CD4-positive, alpha-beta memory T cell (primary cell): ENCODE data around the gene SCCPDH. TPM values are rescaled to one million over a fixed set of nuclear protein-coding genes. Genes with fewer than 3 reads are reported as not detected.

Experiments used
- CTCF ChIA-PET: fragments of 350-600 bp; sonication (Branson Sonifier 250); formaldehyde crosslinking; loops from one replicate; lab custom pipeline; 2021; ENCODE audit warnings: inconsistent platforms; ENCODE audit not compliant: partially characterized antibody; lab: Charles Lee
- POLR2A ChIA-PET: fragments of 350-600 bp; sonication (Branson Sonifier 250); formaldehyde crosslinking; loops from one replicate; lab custom pipeline; 2021; ENCODE audit not compliant: partially characterized antibody; lab: Charles Lee
- DNase-seq, 5 donors: peaks; one replicate each; pipeline versions ENCODE4 v3.0.0 to v3.0.0-alpha.2; 2020 to 2022; ENCODE audit warnings: mixed read lengths in 1 of 5
- H3K27ac ChIP-seq: one replicate; pipeline ENCODE4 v1.7.0; 2013; ENCODE audit warnings: low read depth, low read length
- H3K27me3 ChIP-seq: 2 replicates; pipeline ENCODE4 v1.7.0; 2013; ENCODE audit warnings: mild to moderate bottlenecking, low read length, moderate library complexity; ENCODE audit not compliant: insufficient read depth
- H3K36me3 ChIP-seq: 2 replicates; pipeline ENCODE4 v1.7.0; 2013; ENCODE audit warnings: mild to moderate bottlenecking, low read length, moderate library complexity; ENCODE audit not compliant: insufficient read depth
- H3K4me1 ChIP-seq: 2 replicates; pipeline ENCODE4 v1.7.0; 2013; ENCODE audit warnings: mild to moderate bottlenecking, low read length, moderate library complexity; ENCODE audit not compliant: insufficient read depth
- H3K4me3 ChIP-seq, 2 donors: one replicate each; pipeline ENCODE4 v1.7.0; 2013; ENCODE audit warnings: low read length in 2 of 2, mild to moderate bottlenecking in 1 of 2
- H3K9me3 ChIP-seq, 2 donors: one replicate each; pipeline ENCODE4 v1.7.0; 2013; ENCODE audit warnings: low read length in 2 of 2, control low read depth in 1 of 2; ENCODE audit not compliant: control insufficient read depth in 1 of 2
- H3K27ac Mint-ChIP-seq, 7 donors: one replicate each; pipeline ENCODE4 v1.8.0; 2020 to 2021; ENCODE audit warnings: mixed read lengths in 7 of 7, mild to moderate bottlenecking in 6 of 7, inconsistent platforms in 3 of 7, moderate library complexity in 3 of 7
- H3K27me3 Mint-ChIP-seq, 2 donors: one replicate each; pipeline ENCODE4 v1.8.0; 2020 to 2021; ENCODE audit warnings: mixed read lengths in 2 of 2
- H3K36me3 Mint-ChIP-seq, 2 donors: one replicate each; pipeline ENCODE4 v1.8.0; 2020 to 2021; ENCODE audit warnings: mixed read lengths in 2 of 2, inconsistent platforms in 1 of 2, mild to moderate bottlenecking in 1 of 2
- H3K4me1 Mint-ChIP-seq, 4 donors: one replicate each; pipeline ENCODE4 v1.8.0; 2020 to 2021; ENCODE audit warnings: mixed read lengths in 4 of 4, mild to moderate bottlenecking in 1 of 4
- H3K4me3 Mint-ChIP-seq, 8 donors: one replicate each; pipeline ENCODE4 v1.8.0; 2020 to 2021; ENCODE audit warnings: mixed read lengths in 8 of 8, mild to moderate bottlenecking in 7 of 8, moderate library complexity in 6 of 8, inconsistent platforms in 3 of 8
- H3K9me3 Mint-ChIP-seq, 8 donors: one replicate each; pipeline ENCODE4 v1.8.0; 2020 to 2021; ENCODE audit warnings: mixed read lengths in 8 of 8, mild to moderate bottlenecking in 5 of 8, inconsistent platforms in 3 of 8, moderate library complexity in 1 of 8
- intact Hi-C: fragments of 100-400 bp; cut with micrococcal nuclease; formaldehyde crosslinking; loops from one replicate; pipeline ENCODE4 v1.15.1; 2023
- polyA plus RNA-seq, 2 donors: library from polyadenylated mRNA; unstranded; fragments of 300-500 nt; fragmentation: Illumina TruSeq; gene quantifications; one replicate each; pipeline ENCODE4 v1.2.3, GENCODE V29; 2021
- total RNA-seq, 2 experiments: library from RNA; stranded (reverse); gene quantifications; one replicate each; pipeline ENCODE4 v1.2.3, GENCODE V29; 2021

The SCCPDH gene
- total and polyA plus RNA-seq, 4 experiments from 2014 or later, result 2.4 to 4.8 (median 3.2) TPM

- Histone ChIP-seq H3K9me3 (no peaks in the 10 kb centered on the region), H3K4me1 (no peaks in the 10 kb centered on the region), H3K4me3 (no peak overlapping the region), H3K36me3 (no peaks in the 10 kb centered on the region), H3K27ac (no peak overlapping the region), H3K27me3 (no peaks in the 10 kb centered on the region)
- H3K9me3 Mint-ChIP-seq, result no peaks in the 10 kb centered on the region
- intact Hi-C loops, result no loop called here
- peak overlapping the region in 1 of 7 donors; percentile 39 for H3K27ac Mint-ChIP-seq
- POLR2A ChIA-PET, result no interaction called here
- no peak for DNase-seq
- CTCF ChIA-PET, result no interaction called here
- no peak overlapping the region for H3K4me3 Mint-ChIP-seq
- no peaks in the 10 kb centered on the region for H3K4me1 Mint-ChIP-seq
- peaks cover 0 to 2% of the 10 kb centered on the region in 2 donors for H3K36me3 Mint-ChIP-seq
- H3K27me3 Mint-ChIP-seq, result no peaks in the 10 kb centered on the region
These were observed 36.5 kb downstream of the SCCPDH start for GRCh38 chr1:246760422-246761347.

- no peak for DNase-seq
- no peaks in the 10 kb centered on the region for H3K27me3 Mint-ChIP-seq
- H3K4me1 Mint-ChIP-seq, result no peaks in the 10 kb centered on the region
- Histone ChIP-seq H3K27me3 (no peaks in the 10 kb centered on the region), H3K27ac (no peak overlapping the region), H3K9me3 (no peaks in the 10 kb centered on the region), H3K4me1 (no peaks in the 10 kb centered on the region), H3K36me3 (no peaks in the 10 kb centered on the region), H3K4me3 (no peak overlapping the region)
- peaks cover 0 to 2% of the 10 kb centered on the region in 2 donors for H3K36me3 Mint-ChIP-seq
- ChIA-PET POLR2A (no interaction called here), CTCF (no interaction called here)
- H3K9me3 Mint-ChIP-seq, result no peaks in the 10 kb centered on the region
- H3K27ac Mint-ChIP-seq, result no peak overlapping the region
- intact Hi-C loops, result no loop called here
- no peak overlapping the region for H3K4me3 Mint-ChIP-seq
These were observed 37.2 kb downstream of the SCCPDH start for GRCh38 chr1:246761396-246761795.

GRCh38 chr1:246765521-246765920 lies 41.3 kb downstream of the SCCPDH start:
- Mint-ChIP-seq H3K9me3 (no peaks in the 10 kb centered on the region), H3K36me3 (peaks cover 0 to under 1% of the 10 kb centered on the region in 2 donors), H3K4me1 (no peaks in the 10 kb centered on the region), H3K27me3 (no peaks in the 10 kb centered on the region), H3K4me3 (no peak overlapping the region), H3K27ac (no peak overlapping the region)
- no peaks in the 10 kb centered on the region for H3K27me3 ChIP-seq
- H3K4me3 ChIP-seq, result no peak overlapping the region
- no peaks in the 10 kb centered on the region for H3K4me1 ChIP-seq
- POLR2A ChIA-PET, result no interaction called here
- CTCF ChIA-PET, result interaction anchor here (1.3 kb wide), 1 partner anchor 33 kb away, joined by 3 read pairs; no protein-coding TSS in a partner anchor
- H3K27ac ChIP-seq, result no peak overlapping the region
- H3K9me3 ChIP-seq, result no peaks in the 10 kb centered on the region
- intact Hi-C loops, result no loop called here
- no peak for DNase-seq
- H3K36me3 ChIP-seq, result no peaks in the 10 kb centered on the region

DNA sequence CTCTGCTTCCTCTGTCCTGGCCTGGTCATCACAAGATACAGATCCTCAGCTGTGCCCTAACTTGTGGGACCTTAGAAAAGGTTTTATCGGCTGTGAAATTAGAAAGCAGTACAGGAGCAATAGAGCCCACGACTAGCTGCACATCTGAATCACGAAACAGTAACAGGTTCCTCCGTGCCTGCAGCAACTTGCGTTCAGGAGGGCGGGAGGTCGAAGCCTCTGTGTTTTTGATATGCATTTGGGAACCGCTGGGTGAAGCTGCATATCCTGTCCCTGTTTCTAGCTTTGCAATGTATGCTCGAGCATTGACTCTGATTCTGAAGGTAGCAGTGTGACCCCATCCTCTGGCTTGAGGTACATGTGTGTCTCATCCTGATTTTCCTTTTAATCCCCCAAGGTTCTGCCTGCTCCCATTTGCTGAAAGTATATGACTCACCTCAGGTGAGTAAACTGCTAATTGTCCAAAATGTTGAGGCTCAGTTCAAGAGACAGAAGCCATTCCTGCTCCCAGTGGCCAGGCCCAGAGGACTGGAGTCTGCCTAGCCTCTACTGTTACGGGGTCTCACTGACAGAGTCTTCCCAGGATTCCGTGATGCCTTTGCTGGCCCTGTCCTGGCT lies 44.3 kb downstream of the SCCPDH start:
- Mint-ChIP-seq H3K36me3 (peaks cover 0 to 4% of the 10 kb centered on the region in 2 donors), H3K4me3 (no peak overlapping the region), H3K9me3 (no peaks in the 10 kb centered on the region), H3K4me1 (peaks cover 0 to 6% (median 5%) of the 10 kb centered on the region in 4 donors), H3K27ac (no peak overlapping the region), H3K27me3 (no peaks in the 10 kb centered on the region)
- Histone ChIP-seq H3K4me1 (no peaks in the 10 kb centered on the region), H3K9me3 (no peaks in the 10 kb centered on the region), H3K36me3 (no peaks in the 10 kb centered on the region), H3K4me3 (no peak overlapping the region), H3K27ac (no peak overlapping the region), H3K27me3 (no peaks in the 10 kb centered on the region)
- intact Hi-C loops, result no loop called here
- ChIA-PET POLR2A (no interaction called here), CTCF (no interaction called here)
- no peak for DNase-seq

GRCh38 chr1:246769306-246769705 lies 45.1 kb downstream of the SCCPDH start:
- POLR2A ChIA-PET, result no interaction called here
- CTCF ChIA-PET, result no interaction called here
- no peak for DNase-seq
- Mint-ChIP-seq H3K27ac (peak overlapping the region in 1 of 7 donors; percentile 21), H3K4me3 (no peak overlapping the region), H3K27me3 (no peaks in the 10 kb centered on the region), H3K4me1 (peaks cover 0 to 6% (median 5%) of the 10 kb centered on the region in 4 donors), H3K9me3 (no peaks in the 10 kb centered on the region), H3K36me3 (peaks cover 0 to 4% of the 10 kb centered on the region in 2 donors)
- H3K4me1 ChIP-seq, result no peaks in the 10 kb centered on the region
- H3K9me3 ChIP-seq, result no peaks in the 10 kb centered on the region
- no peak overlapping the region for H3K27ac ChIP-seq
- no peak overlapping the region for H3K4me3 ChIP-seq
- no peaks in the 10 kb centered on the region for H3K27me3 ChIP-seq
- intact Hi-C loops, result no loop called here
- H3K36me3 ChIP-seq, result no peaks in the 10 kb centered on the region

- intact Hi-C loops, result no loop called here
- no peaks in the 10 kb centered on the region for H3K9me3 Mint-ChIP-seq
These were observed 47.2 kb downstream of the SCCPDH start for GRCh38 chr1:246771366-246771765.

GRCh38 chr1:246772686-246773085 lies 48.5 kb downstream of the SCCPDH start:
- DNase-seq, result no peak
- Mint-ChIP-seq H3K4me1 (peaks cover 0 to 6% (median 5%) of the 10 kb centered on the region in 4 donors), H3K27me3 (no peaks in the 10 kb centered on the region), H3K27ac (no peak overlapping the region), H3K4me3 (no peak overlapping the region), H3K9me3 (no peaks in the 10 kb centered on the region), H3K36me3 (peaks cover 0 to 4% of the 10 kb centered on the region in 2 donors)
- H3K27me3 ChIP-seq, result no peaks in the 10 kb centered on the region
- no peaks in the 10 kb centered on the region for H3K9me3 ChIP-seq
- CTCF ChIA-PET, result no interaction called here
- H3K36me3 ChIP-seq, result no peaks in the 10 kb centered on the region
- no peak overlapping the region for H3K4me3 ChIP-seq
- H3K4me1 ChIP-seq, result no peaks in the 10 kb centered on the region
- intact Hi-C loops, result no loop called here
- POLR2A ChIA-PET, result no interaction called here
- no peak overlapping the region for H3K27ac ChIP-seq

More at GRCh38 chr1:246771366-246771765, 47.2 kb downstream of the SCCPDH start:
- Histone ChIP-seq H3K27ac (no peak overlapping the region), H3K27me3 (no peaks in the 10 kb centered on the region), H3K36me3 (no peaks in the 10 kb centered on the region), H3K4me3 (no peak overlapping the region), H3K9me3 (no peaks in the 10 kb centered on the region), H3K4me1 (no peaks in the 10 kb centered on the region)
- H3K4me3 Mint-ChIP-seq, result no peak overlapping the region
- H3K27ac Mint-ChIP-seq, result no peak overlapping the region
- ChIA-PET POLR2A (no interaction called here), CTCF (no interaction called here)
- no peaks in the 10 kb centered on the region for H3K27me3 Mint-ChIP-seq
- H3K36me3 Mint-ChIP-seq, result peaks cover 0 to 4% of the 10 kb centered on the region in 2 donors
- peaks cover 0 to 6% (median 5%) of the 10 kb centered on the region in 4 donors for H3K4me1 Mint-ChIP-seq
- no peak for DNase-seq
